Measurements from ENCODE around the gene LSP1. TPM values are rescaled to one million over a fixed set of nuclear protein-coding genes. Genes with fewer than 3 reads are reported as not detected.

The LSP1 gene
- total RNA-seq, 1 experiment from 2014 or later = 0.90 TPM

GRCh38 chr11:1832920-1833295 is 20.0 kb upstream of the LSP1 start:
- ChIA-PET CTCF (interaction anchor here (0.5 to 7.7 kb wide), 45 partner anchors 9 to 1406 kb away, joined by 3 to 168 read pairs (median 6); partner anchors contain the start of genes CTSD, H19, KRTAP5-6 and MUC5AC), POLR2A (no interaction called here)
- ATAC-seq = no peak
- no peaks in the 10 kb centered on the region for H3K36me3 ChIP-seq (ENCODE audit: control insufficient read depth, insufficient read depth, low read length)
- H3K9me3 ChIP-seq (ENCODE audit: control insufficient read depth, insufficient read depth, low read depth, low read length) = no peaks in the 10 kb centered on the region
- TF ChIP-seq CTCF (IDR thresholded peaks at IDR 0.05) = no peak
- peaks cover 83% of the 10 kb centered on the region for H3K4me1 ChIP-seq (ENCODE audit: control insufficient read depth, insufficient read depth, low read length)
- in situ Hi-C loops (cut with HindIII; ENCODE audit: low pct_unique_long_range_greater_than_20kb, low sequenced_read_pairs) = no loop called here
- H3K4me3 ChIP-seq (ENCODE audit: low read depth in 2 of 2, low read length in 2 of 2) = peak overlapping the region in 1 of 2 experiments; percentile 40; a peak in 3 of 4 replicates
- intact Hi-C loops (cut with micrococcal nuclease; ENCODE audit: unreplicated experiment) = loop anchor here (5.0 kb wide), 1 partner anchor 71 kb away; the partner anchor contains the start of gene CTSD
- no TSS peak for BruUV-seq (replicated peaks)
- DNase-seq (ENCODE audit: low read depth, low spot score) = no peak
- H3K27ac ChIP-seq (ENCODE audit: low read length) = peak overlapping the region; percentile 99
- H3K27me3 ChIP-seq (ENCODE audit: control insufficient read depth, insufficient read depth, low read length) = no peaks in the 10 kb centered on the region

- H3K4me3 ChIP-seq (ENCODE audit: low read depth in 2 of 2, low read length in 2 of 2) = no peak overlapping the region
- H3K27ac ChIP-seq (ENCODE audit: low read length) = peak overlapping the region; percentile 99
- CTCF ChIA-PET = interaction anchor here (0.6 to 7.7 kb wide), 14 partner anchors 8 to 323 kb away, joined by 3 to 168 read pairs (median 5); partner anchors contain the start of genes CTSD and TNNT3
- TF ChIP-seq CTCF (IDR thresholded peaks at IDR 0.05) (no peak), TCF7L2 (IDR thresholded peaks at IDR 0.05; ENCODE audit: low read depth, low read length) (no peak), REST (IDR thresholded peaks at IDR 0.05; ENCODE audit: insufficient read depth in 1 of 2, low read depth in 2 of 2, low read length in 1 of 2) (no peak), POLR2AphosphoS5 (IDR thresholded peaks at IDR 0.05; ENCODE audit: low read depth, low read length) (no peak), SIN3A (IDR thresholded peaks at IDR 0.05; ENCODE audit: borderline replicate concordance, insufficient read depth, low read depth, low read length) (no peak)
- in situ Hi-C loops (cut with HindIII; ENCODE audit: low pct_unique_long_range_greater_than_20kb, low sequenced_read_pairs) (no loop called here), intact Hi-C loops (cut with micrococcal nuclease; ENCODE audit: unreplicated experiment) (loop anchor here (5.0 kb wide), 1 partner anchor 72 kb away; the partner anchor contains the start of gene CTSD)
- no TSS peak for BruUV-seq (replicated peaks)
- no peaks in the 10 kb centered on the region for H3K36me3 ChIP-seq (ENCODE audit: control insufficient read depth, insufficient read depth, low read length)
- DNase-seq (ENCODE audit: low read depth, low spot score) (no peak), ATAC-seq (no peak)
- no peaks in the 10 kb centered on the region for H3K9me3 ChIP-seq (ENCODE audit: control insufficient read depth, insufficient read depth, low read depth, low read length)
- no peaks in the 10 kb centered on the region for H3K27me3 ChIP-seq (ENCODE audit: control insufficient read depth, insufficient read depth, low read length)
- POLR2A ChIA-PET = interaction anchor here (0.6 kb wide), 1 partner anchor 117 kb away, joined by 4 read pairs; no protein-coding TSS in a partner anchor
- peaks cover 73% of the 10 kb centered on the region for H3K4me1 ChIP-seq (ENCODE audit: control insufficient read depth, insufficient read depth, low read length)
Measured at GRCh38 chr11:1834062-1834610, 18.7 kb upstream of the LSP1 start.

Data from Panc1 (cell line).